SJCRH30 (cell line): ENCODE data around the gene C6orf132. TPM values are rescaled to one million over a fixed set of nuclear protein-coding genes. Genes with fewer than 3 reads are reported as not detected.
A peak's percentile ranks its signal among the peaks of the same experiment; 100 is the strongest.

ENCODE experiments used
- DNase-seq, 2 experiments: peaks; one replicate each; pipeline ENCODE4 v3.0.0-alpha.2; 2015 to 2020
- H3K27ac ChIP-seq: fragments of 250-450 bp; sonication (Bioruptor Pico); 2 replicates; pipeline ENCODE4 v1.5.1; 2020; ENCODE audit warnings: mild to moderate bottlenecking, moderate library complexity
- H3K27me3 ChIP-seq: fragments of 250-450 bp; sonication (Bioruptor Pico); 2 replicates; pipeline ENCODE4 v1.5.1; 2020; ENCODE audit warnings: mild to moderate bottlenecking, moderate library complexity
- H3K36me3 ChIP-seq: fragments of 250-450 bp; sonication (Bioruptor Pico); 2 replicates; pipeline ENCODE4 v1.5.1; 2020; ENCODE audit warnings: mild to moderate bottlenecking, moderate library complexity
- H3K4me1 ChIP-seq: fragments of 250-450 bp; sonication (Bioruptor Pico); 2 replicates; pipeline ENCODE4 v1.5.1; 2020; ENCODE audit warnings: mild to moderate bottlenecking, moderate library complexity
- H3K4me3 ChIP-seq: fragments of 250-450 bp; sonication (Bioruptor Pico); 2 replicates; pipeline ENCODE4 v1.5.1; 2020; ENCODE audit warnings: mild to moderate bottlenecking, moderate library complexity
- H3K9me3 ChIP-seq: fragments of 250-450 bp; sonication (Bioruptor Pico); replicated peaks from 2 replicates; pipeline ENCODE4 v1.5.1; 2020; ENCODE audit warnings: mild to moderate bottlenecking, moderate library complexity
- total RNA-seq: library from RNA; depleted of rRNA; stranded (reverse); fragments of >200 nt; shearing (Covaris generic); gene quantifications from 2 replicates; pipeline ENCODE4 v1.2.3, GENCODE V29; 2014

Gene C6orf132
- total RNA-seq, 1 experiment from 2014 or later: not detected

- Histone ChIP-seq H3K27ac (no peak overlapping the region), H3K27me3 (peaks cover 5% of the 10 kb centered on the region; the same call in 1 of the 2 replicates), H3K4me1 (no peaks in the 10 kb centered on the region), H3K4me3 (no peak overlapping the region), H3K36me3 (no peaks in the 10 kb centered on the region), H3K9me3 (no peaks in the 10 kb centered on the region)
- no peak for DNase-seq
Measured at GRCh38 chr6:42129360-42129676, 13.1 kb downstream of the C6orf132 start.

- Histone ChIP-seq H3K27me3 (peaks cover 5% of the 10 kb centered on the region; the same call in 1 of the 2 replicates), H3K36me3 (no peaks in the 10 kb centered on the region), H3K4me1 (no peaks in the 10 kb centered on the region), H3K9me3 (no peaks in the 10 kb centered on the region), H3K4me3 (no peak overlapping the region), H3K27ac (no peak overlapping the region)
- peak in 1 of 2 experiments; percentile 19 for DNase-seq
Measured at GRCh38 chr6:42128460-42129359, 13.7 kb downstream of the C6orf132 start.

GRCh38 chr6:42125663-42126062 is 16.8 kb downstream of the C6orf132 start:
- peaks cover 5% of the 10 kb centered on the region; the same call in 1 of the 2 replicates for H3K27me3 ChIP-seq
- no peaks in the 10 kb centered on the region for H3K4me1 ChIP-seq
- no peak overlapping the region for H3K4me3 ChIP-seq
- H3K27ac ChIP-seq: no peak overlapping the region
- no peaks in the 10 kb centered on the region for H3K36me3 ChIP-seq
- DNase-seq: no peak
- no peaks in the 10 kb centered on the region for H3K9me3 ChIP-seq

- H3K9me3 ChIP-seq: no peaks in the 10 kb centered on the region
- no peaks in the 10 kb centered on the region for H3K36me3 ChIP-seq
- H3K27me3 ChIP-seq: peaks cover 5% of the 10 kb centered on the region; the same call in 1 of the 2 replicates
- H3K27ac ChIP-seq: no peak overlapping the region
- no peak overlapping the region for H3K4me3 ChIP-seq
- no peak for DNase-seq
- H3K4me1 ChIP-seq: no peaks in the 10 kb centered on the region
Measured at GRCh38 chr6:42125231-42125630, 17.2 kb downstream of the C6orf132 start.

- Histone ChIP-seq H3K27me3 (peaks cover 5% of the 10 kb centered on the region; the same call in 1 of the 2 replicates), H3K36me3 (no peaks in the 10 kb centered on the region), H3K9me3 (no peaks in the 10 kb centered on the region), H3K27ac (no peak overlapping the region), H3K4me3 (no peak overlapping the region), H3K4me1 (no peaks in the 10 kb centered on the region)
- DNase-seq: no peak
Measured at GRCh38 chr6:42124223-42124836, 18.1 kb downstream of the C6orf132 start.

- Histone ChIP-seq H3K4me3 (no peak overlapping the region), H3K27ac (no peak overlapping the region), H3K27me3 (peaks cover 5% of the 10 kb centered on the region; the same call in 1 of the 2 replicates)
Measured at GRCh38 chr6:42123379-42124103, 18.9 kb downstream of the C6orf132 start.

GRCh38 chr6:42120895-42121865 is 21.2 kb downstream of the C6orf132 start:
- H3K27me3 ChIP-seq: peaks cover 5% of the 10 kb centered on the region; the same call in 1 of the 2 replicates
- H3K4me3 ChIP-seq: no peak overlapping the region
- no peaks in the 10 kb centered on the region for H3K9me3 ChIP-seq
- no peaks in the 10 kb centered on the region for H3K4me1 ChIP-seq
- DNase-seq: no peak
- no peak overlapping the region for H3K27ac ChIP-seq
- no peaks in the 10 kb centered on the region for H3K36me3 ChIP-seq

More at GRCh38 chr6:42123379-42124103, 18.9 kb downstream of the C6orf132 start:
- no peaks in the 10 kb centered on the region for H3K9me3 ChIP-seq
- DNase-seq: no peak
- H3K4me1 ChIP-seq: no peaks in the 10 kb centered on the region
- no peaks in the 10 kb centered on the region for H3K36me3 ChIP-seq

- no peak for DNase-seq
- H3K9me3 ChIP-seq: no peaks in the 10 kb centered on the region
- no peaks in the 10 kb centered on the region for H3K36me3 ChIP-seq
- no peak overlapping the region for H3K27ac ChIP-seq
- no peaks in the 10 kb centered on the region for H3K4me1 ChIP-seq
- H3K4me3 ChIP-seq: no peak overlapping the region
- H3K27me3 ChIP-seq: no peaks in the 10 kb centered on the region
Measured at GRCh38 chr6:42118162-42119001, 24.0 kb downstream of the C6orf132 start.

- no peaks in the 10 kb centered on the region for H3K36me3 ChIP-seq
- H3K27ac ChIP-seq: no peak overlapping the region
- H3K9me3 ChIP-seq: no peaks in the 10 kb centered on the region
- H3K4me1 ChIP-seq: no peaks in the 10 kb centered on the region
- H3K4me3 ChIP-seq: no peak overlapping the region
- no peak for DNase-seq
- H3K27me3 ChIP-seq: no peaks in the 10 kb centered on the region
Measured at GRCh38 chr6:42117843-42118161, 24.6 kb downstream of the C6orf132 start.

- Histone ChIP-seq H3K27me3 (no peaks in the 10 kb centered on the region), H3K4me1 (no peaks in the 10 kb centered on the region), H3K4me3 (no peak overlapping the region), H3K27ac (no peak overlapping the region), H3K9me3 (no peaks in the 10 kb centered on the region; the same call in 1 of the 2 replicates), H3K36me3 (no peaks in the 10 kb centered on the region)
- no peak for DNase-seq
Measured at GRCh38 chr6:42113936-42114636, 28.3 kb downstream of the C6orf132 start.

- H3K27ac ChIP-seq: no peak overlapping the region
- no peaks in the 10 kb centered on the region for H3K36me3 ChIP-seq
- H3K9me3 ChIP-seq: no peaks in the 10 kb centered on the region; the same call in 1 of the 2 replicates
- no peak for DNase-seq
- no peak overlapping the region for H3K4me3 ChIP-seq
- no peaks in the 10 kb centered on the region for H3K4me1 ChIP-seq
- H3K27me3 ChIP-seq: peaks cover 4% of the 10 kb centered on the region; the same call in 1 of the 2 replicates
Measured at GRCh38 chr6:42112351-42112750, 30.1 kb downstream of the C6orf132 start.

GRCh38 chr6:42110683-42111082 is 31.7 kb downstream of the C6orf132 start:
- Histone ChIP-seq H3K27ac (no peak overlapping the region), H3K9me3 (no peaks in the 10 kb centered on the region; the same call in 1 of the 2 replicates), H3K4me3 (no peak overlapping the region), H3K27me3 (peaks cover 4% of the 10 kb centered on the region; the same call in 1 of the 2 replicates), H3K4me1 (no peaks in the 10 kb centered on the region), H3K36me3 (no peaks in the 10 kb centered on the region)
- no peak for DNase-seq

- Histone ChIP-seq H3K4me1 (no peaks in the 10 kb centered on the region), H3K4me3 (no peak overlapping the region), H3K9me3 (no peaks in the 10 kb centered on the region; the same call in 1 of the 2 replicates), H3K36me3 (no peaks in the 10 kb centered on the region), H3K27me3 (peaks cover 4% of the 10 kb centered on the region; the same call in 1 of the 2 replicates), H3K27ac (no peak overlapping the region)
- DNase-seq: no peak
Measured at GRCh38 chr6:42108071-42108470, 34.3 kb downstream of the C6orf132 start.
